ENCODE results near the gene CRLF2.
"Not testable (repeated sequence)": the region's sequence is repeated elsewhere in the genome, so short reads cannot be mapped to it uniquely, and the experiment has no call there.

GRCh38 chrX:1176531-1177320 is 35.7 kb downstream of the CRLF2 start:
- not testable (repeated sequence) for TF ChIP-seq ZNF512 (CRISPR knock-in tag; IDR thresholded peaks at IDR 0.05; ENCODE audit: borderline replicate concordance); NFE2L1 (CRISPR knock-in tag; IDR thresholded peaks at IDR 0.05); GABPB1 (CRISPR knock-in tag; IDR thresholded peaks at IDR 0.05); CREM (CRISPR knock-in tag; IDR thresholded peaks at IDR 0.05)
